ENCODE results near the gene NSUN7.

DNA sequence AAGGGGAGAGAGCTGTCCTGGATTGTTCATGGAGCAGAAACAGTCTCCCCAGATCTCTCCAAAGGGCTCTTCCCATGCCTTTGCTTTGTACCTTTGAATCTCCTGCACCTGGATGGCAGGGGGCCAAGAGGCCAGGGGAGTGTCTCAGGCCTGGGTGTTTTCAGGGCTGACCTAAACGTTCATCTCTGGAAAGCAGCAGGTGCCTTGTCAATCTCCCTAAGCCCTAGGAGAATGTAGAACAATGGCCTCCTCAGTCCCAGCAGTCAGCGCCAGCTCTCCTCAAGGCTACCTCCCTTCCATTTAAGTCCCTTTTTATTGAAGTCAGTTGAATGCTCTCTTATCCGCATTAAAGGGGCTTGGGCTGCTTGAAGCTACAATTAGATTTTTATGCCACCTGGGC, 31.2 kb upstream of the NSUN7 start:
- TF ChIP-seq EZH2 (IDR thresholded peaks at IDR 0.05; ENCODE audit: borderline replicate concordance, insufficient read depth, low read length, poor library complexity, severe bottlenecking) (no peak), POLR2AphosphoS5 (IDR thresholded peaks at IDR 0.05) (no peak)
- TF ChIP-seq, protein P1, sequence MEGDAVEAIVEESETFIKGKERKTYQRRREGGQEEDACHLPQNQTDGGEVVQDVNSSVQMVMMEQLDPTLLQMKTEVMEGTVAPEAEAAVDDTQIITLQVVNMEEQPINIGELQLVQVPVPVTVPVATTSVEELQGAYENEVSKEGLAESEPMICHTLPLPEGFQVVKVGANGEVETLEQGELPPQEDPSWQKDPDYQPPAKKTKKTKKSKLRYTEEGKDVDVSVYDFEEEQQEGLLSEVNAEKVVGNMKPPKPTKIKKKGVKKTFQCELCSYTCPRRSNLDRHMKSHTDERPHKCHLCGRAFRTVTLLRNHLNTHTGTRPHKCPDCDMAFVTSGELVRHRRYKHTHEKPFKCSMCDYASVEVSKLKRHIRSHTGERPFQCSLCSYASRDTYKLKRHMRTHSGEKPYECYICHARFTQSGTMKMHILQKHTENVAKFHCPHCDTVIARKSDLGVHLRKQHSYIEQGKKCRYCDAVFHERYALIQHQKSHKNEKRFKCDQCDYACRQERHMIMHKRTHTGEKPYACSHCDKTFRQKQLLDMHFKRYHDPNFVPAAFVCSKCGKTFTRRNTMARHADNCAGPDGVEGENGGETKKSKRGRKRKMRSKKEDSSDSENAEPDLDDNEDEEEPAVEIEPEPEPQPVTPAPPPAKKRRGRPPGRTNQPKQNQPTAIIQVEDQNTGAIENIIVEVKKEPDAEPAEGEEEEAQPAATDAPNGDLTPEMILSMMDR (IDR thresholded peaks at IDR 0.05; ENCODE audit: poor library complexity, severe bottlenecking) = no peak

Data from neural cell (in vitro differentiated cells).